Inflammatory macrophage treated with lipopolysaccharide for 4 hours (primary cell): ENCODE measurements around the gene TBXAS1.

Source experiments
- DNase-seq: peaks from one replicate; pipeline ENCODE4 v3.0.0-alpha.2; 2020

TBXAS1 gene

DNA sequence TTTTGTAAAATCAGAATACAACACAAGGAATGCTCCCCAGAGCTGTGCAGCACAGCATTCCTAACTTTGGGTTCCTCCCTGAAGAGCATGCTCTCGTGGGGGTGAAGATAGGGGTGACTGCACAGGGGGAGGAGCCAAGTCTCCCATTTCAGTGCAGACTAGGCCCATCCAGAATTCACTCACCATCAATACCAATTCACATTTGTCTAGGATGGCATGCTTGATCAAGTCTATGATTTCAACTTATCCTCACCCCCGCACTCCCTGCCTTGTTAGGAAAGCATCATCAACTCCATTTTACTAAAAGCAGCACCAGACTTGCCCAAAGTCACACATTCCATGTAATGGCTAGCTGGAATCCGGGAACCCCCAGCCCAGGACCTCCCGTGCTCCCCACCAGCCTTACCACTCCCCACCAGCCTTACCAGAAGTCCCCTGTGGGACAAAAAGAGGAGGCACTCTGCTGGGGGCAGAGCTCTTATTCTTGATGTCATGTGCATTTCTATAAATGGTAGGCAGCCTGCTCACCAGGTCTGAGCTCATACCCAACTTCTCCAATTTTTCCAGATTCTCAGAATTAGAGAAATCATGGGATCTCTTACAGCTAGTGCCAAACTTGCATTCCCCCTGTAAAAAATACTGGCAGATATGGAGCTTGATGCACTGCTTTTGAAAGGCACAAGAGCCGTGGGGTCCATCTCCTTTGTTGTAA is 227.5 kb downstream of the TBXAS1 start:
- peak; percentile 83 for DNase-seq

- DNase-seq, result peak; percentile 56
These were observed 228.1 kb downstream of the TBXAS1 start for GRCh38 chr7:140057143-140057535.

DNA sequence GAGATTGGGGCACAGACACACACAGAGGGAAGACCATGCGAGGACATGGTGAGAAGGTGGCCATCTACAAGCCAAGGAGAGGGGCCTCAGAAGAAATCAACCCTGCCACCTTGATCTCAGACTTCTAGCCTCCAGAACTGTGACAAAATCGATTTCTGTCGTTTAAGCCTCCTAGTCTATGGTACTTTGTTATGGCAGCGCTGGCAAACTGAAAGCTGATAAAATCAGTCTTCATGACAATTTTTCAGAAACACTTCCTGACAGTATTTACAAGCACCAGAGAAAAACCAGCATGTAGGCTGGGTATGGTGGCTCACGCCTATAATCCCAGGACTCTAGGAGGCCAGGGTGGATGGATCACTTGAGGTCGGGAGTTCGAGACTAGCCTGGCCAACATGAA is 229.5 kb downstream of the TBXAS1 start:
- no peak for DNase-seq

DNA sequence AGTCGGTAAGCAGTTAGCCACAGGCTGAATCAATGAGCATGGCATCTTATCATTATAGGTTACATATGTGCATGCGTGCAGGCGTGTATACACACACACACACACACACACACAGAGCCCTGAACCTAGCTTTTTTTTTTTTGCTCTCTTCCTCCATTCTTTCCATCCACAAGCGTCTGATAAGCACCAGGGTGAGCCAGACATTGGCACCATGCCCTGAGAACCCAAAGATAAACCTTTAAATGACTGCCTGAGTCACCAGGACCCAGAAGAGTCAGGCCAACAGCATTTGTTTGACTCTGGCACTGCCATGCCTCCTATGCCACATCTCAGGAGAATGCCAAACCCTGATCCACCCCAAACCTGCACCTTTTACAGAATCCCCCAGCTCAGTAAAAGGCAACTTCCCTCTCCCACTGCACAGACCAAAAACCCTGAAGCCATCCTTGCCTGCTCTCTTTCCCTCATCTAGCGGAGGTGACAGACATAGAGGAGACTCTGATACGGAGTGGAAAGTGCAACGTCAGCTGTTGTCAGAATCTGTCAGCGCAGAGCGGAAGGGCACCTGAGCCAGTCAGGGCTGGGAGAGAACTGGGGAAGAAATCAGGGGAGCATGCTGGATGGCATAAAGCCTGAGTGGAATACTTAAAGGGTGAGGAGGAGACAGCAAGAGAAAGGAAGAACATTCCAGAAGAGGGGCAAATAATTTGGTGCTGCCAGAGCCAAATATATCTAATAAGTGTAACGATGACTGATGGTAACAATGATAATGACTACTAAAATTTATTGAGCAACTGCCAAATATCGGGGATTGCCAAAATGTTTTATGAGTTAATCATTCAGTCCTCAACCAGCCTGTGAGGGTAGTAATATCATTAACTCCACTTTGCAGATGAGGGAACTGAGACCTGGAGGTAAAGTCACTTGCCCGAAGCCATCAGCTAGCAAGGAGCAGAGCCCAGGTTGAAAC is 230.5 kb downstream of the TBXAS1 start:
- DNase-seq, result no peak

GRCh38 chr7:140060243-140060630 is 231.2 kb downstream of the TBXAS1 start:
- DNase-seq, result no peak

- no peak for DNase-seq
These were observed 231.9 kb downstream of the TBXAS1 start for GRCh38 chr7:140060788-140061606.

DNA sequence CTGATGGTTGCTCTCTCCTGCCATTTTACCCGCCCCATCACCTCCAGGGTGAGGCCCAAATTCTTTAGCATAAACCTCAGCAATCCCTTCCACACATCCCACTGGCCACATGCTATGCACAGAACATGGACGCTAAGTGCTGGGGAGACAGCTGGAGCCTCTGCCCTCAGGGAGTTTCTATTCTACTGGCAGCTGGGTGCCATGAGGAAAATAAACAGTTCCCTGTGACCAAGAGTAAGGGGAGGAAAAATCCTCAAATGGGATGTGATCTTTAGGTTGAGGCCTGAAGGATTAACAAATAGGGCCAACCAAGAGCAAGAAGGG is 232.5 kb downstream of the TBXAS1 start:
- no peak for DNase-seq

GRCh38 chr7:140062118-140062527 is 233.1 kb downstream of the TBXAS1 start:
- peak; percentile 78 for DNase-seq

DNA sequence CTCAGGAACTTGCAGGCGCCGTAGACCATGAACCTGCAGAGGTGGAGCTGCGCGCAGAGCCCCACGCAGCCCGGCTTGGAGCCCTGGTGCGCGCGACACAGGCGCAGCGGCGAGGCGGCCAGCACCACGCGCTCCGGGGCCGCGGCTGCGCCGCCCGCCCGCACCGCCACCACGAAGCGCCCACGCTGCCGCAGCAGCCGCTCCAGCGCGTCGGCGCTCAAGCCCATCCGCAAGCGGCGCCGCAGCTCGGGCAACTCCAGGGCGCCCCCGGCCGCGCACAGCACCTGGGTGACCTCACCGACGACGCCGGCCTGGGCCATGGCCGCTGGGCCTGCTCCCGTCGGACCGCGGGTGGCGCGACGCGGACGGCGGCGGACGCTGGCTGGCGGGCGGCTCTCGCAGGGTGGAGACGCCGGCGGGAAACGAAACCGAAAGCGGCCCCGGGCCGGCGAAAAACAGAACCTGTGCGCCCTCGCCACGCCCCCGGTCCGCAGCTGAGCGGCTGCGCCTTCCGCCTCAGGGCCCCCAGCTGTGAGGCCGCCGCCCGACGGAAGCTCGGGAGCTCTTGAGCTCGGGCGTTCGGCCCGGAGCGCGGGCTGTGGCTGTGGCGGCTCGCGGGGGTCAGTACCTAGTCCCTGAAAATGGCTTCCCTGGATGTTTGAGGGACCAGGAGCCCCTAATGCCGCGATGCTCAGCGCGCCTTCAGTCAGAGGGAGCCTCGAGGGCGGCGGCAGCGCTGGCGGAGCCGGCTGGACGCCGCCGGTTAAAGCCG is 233.7 kb downstream of the TBXAS1 start, which contains the start of gene PARP12:
Gene PARP12, minus strand, starts transcription at position 424 of the 772 bp plus-strand sequence. Its CDS starts 104 bp downstream, at position 320.
- DNase-seq, result peak; percentile 96

DNA sequence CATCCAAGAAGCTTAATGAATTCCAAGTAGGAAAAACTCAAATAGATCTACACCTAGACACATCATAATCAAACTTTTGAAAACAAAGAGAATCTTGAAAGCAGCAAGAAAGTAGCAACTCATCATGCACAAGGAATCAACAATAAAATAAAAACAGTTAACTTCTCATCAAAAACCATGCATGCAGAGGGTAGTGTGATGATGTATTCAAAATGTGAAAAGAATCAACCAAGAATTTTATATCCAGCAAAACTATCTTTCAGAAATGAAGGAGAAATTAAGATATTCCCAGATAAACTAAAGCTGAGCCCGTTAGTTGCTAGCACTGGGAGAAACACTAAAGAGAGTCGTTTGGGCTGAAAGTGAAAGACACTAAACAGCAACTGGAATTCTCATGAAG is 238.0 kb downstream of the TBXAS1 start:
- no peak for DNase-seq

GRCh38 chr7:140068033-140068432 is 239.0 kb downstream of the TBXAS1 start:
- no peak for DNase-seq

- no peak for DNase-seq
These were observed 240.4 kb downstream of the TBXAS1 start for GRCh38 chr7:140069298-140069949.
